Pulmonary artery endothelial cell (primary cell): ENCODE measurements around the gene FOXD1. TPM values are rescaled to one million over a fixed set of nuclear protein-coding genes. Genes with fewer than 3 reads are reported as not detected.

ENCODE experiments used
- DNase-seq: peaks from one replicate; pipeline ENCODE4 v3.0.0-alpha.2; 2011; ENCODE audit warnings: low read depth, low spot score
- total RNA-seq: library from RNA; depleted of rRNA; stranded (reverse); fragments of >200 nt; gene quantifications from 2 replicates; pipeline ENCODE4 v1.2.3, GENCODE V29; 2014

The FOXD1 gene
- total RNA-seq, 1 donor from 2014 or later = 0.20 TPM

DNA sequence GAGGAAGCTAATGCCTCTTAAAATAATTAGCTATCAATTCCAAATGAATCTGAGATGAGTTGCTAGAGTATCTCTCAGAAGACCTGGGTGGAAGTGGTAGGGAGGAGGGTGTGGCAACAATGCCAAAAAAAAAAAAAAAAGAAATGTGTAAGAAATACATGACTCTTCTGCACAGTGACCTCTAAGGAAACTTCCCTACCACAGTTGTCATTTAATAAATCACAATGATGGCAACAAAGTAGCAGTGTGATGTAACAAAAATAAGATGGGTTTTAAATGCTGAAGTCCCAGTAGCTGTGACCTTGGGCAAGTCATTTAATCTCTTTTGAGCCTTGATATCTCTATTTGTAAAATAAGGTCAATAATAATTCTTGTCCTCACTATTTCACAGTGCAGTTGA lies 7.2 kb downstream of the FOXD1 start:
- DNase-seq = no peak

DNA sequence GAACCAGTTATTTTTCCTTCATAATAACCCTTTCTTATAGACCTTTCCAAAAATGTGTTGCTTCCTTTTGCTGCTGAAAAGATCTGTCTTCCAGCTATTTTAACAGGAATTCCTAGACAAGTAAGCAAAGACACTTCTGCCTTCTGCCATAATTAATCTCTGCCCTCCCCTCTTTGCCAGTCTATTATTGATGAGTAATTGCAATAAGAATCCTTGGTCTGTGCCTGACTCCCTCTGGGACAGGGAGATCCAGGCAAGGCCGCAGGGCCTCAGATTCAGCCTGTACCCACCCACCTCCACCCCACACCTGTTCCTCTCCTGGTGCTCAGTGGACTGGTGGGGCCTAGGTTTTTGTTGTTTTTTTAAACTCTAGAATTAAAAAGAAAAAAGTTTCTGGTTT lies 8.3 kb downstream of the FOXD1 start:
- DNase-seq = no peak

- DNase-seq = no peak
These were observed 9.7 kb downstream of the FOXD1 start for GRCh38 chr5:73438645-73439470.

DNA sequence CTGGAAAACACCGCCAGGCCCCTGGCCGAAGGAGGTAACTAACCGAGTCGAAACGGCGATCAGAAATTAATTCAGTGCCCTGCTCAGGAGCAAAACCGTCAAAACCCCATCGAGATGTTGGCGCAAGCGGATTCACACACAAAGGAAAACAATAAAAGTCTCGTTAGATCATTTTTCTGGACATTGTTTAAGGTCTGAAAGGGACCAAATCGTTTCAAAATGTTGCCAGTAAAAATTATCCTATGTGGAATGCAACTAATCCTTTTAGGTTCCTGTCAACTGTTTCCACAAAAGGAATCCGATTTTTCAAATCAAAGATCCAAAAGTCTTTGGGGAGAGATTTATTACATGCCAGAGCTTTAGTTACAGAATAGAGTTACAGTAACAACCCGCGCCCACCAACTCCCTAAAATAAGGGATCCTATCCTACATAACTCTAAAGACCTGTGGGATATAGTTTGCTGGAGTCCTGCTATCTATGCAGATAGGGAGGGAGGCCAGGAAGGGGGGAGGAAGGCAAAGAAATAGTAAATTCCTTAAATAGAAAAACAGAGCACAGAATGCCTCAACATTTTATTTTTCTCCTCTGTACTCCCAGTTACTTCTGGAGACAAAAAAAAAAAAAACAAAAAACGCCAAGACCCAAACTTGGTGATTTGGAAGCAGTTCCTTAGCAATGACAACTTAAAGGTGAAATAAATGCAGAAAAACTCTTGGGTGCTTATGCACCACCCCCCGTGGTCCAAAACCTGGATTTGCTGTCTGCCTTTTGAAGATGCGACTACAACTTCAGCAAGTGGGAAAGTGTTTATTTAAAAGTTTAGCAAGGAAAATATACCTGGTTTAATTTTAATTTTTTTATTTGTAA lies 10.6 kb downstream of the FOXD1 start:
- no peak for DNase-seq

DNA sequence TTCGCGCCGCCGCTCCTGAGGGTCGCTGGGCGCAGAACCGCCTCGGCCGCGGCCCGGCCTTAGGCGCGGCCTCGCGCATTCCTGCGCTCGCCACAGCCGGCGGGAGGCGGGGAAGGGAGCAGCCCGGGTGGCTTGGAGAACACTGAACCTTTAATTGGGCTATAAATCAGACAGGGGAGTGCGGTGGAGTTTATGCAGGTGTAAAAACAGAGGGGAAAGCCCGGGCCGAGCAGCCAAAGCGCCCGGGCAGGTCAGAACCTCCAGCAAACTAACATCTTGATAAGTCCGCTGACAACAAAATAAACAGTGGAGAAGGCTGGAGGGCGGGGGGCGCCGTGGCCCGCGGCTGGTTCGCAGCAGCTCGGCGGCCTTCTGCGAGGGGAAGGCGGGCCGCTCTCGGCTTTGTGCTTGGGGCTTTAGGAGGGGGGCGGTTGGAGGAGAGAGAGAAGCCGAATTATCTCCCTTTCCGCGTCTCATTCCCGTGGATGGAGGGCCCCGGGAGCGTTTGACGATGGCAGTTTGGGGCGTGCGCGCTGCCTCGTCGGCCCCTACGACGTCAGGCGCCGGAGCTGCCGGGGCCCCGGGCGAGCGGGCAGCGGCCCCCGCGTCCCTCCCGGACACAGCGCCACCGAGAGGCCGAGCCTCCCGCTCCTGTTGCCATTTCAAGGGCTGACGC lies 11.3 kb downstream of the FOXD1 start:
- DNase-seq = no peak

DNA sequence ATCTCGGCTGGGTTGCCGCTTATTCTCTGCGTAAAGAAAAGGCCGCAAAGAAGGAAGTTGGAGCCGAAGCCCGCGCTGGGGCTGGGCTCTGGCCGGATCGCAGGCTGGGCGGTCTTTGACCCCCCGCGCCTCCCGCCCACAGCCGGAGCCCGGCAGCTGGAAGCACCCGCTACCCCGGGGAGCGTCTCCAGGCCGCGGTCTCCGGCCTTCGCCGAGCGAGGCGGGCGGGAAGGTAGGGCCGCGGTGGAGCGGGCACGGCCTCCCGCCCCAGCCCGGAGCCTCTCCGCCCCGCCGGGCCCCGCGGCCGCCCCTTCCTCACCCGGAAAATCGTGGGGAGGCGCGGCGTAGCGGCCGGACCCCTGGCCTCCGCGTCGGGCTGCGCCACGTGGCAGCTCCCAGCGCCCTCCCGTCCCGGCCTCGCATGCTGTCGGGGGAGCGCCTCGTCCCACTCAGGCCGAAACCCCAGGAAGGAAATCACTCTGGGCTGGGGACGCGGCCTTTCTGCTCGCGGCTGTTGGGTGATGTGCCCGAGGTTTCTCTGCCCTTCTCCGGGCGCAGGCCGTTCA lies 12.0 kb downstream of the FOXD1 start:
- no peak for DNase-seq

- no peak for DNase-seq
These were observed 12.6 kb downstream of the FOXD1 start for GRCh38 chr5:73435759-73436534.

DNA sequence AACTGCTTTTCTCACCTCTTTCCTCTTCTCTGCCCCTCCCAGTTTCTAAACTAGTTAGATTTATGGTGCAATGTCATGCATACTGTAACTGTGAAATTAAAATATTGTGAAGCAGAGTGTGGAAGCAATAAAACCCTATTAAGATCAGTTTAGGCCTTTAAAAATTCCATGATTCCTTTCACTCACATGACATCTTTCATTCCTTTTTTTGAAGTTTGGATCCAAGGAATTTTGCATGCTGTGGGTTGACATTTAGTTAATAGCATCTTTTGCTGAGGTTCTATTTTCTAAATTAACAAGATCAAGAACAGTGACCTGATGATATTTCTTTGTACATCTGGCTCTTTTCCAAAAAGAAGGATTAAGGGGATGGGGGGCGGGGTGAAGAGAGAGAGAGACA lies 13.7 kb downstream of the FOXD1 start:
- DNase-seq = no peak

DNA sequence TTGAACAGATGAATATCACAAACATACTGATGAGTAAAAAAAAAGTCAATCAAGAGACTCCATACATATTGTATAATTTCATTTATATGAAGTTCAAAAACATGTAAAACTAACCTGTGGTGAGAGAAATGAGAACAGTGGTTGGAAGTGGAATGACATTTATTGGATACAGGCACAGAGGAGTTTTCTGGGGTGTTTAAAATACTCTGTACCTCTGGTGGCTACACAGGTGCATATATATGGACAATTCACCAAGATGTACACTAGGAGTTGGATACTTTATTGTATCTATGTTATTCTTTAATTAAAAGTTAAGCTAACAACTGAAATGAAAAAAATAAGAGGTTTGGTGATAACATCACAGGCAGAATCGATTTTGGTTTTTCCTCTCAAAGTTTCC lies 14.1 kb downstream of the FOXD1 start:
- DNase-seq = no peak

GRCh38 chr5:73433982-73434342 lies 14.6 kb downstream of the FOXD1 start:
- no peak for DNase-seq

DNA sequence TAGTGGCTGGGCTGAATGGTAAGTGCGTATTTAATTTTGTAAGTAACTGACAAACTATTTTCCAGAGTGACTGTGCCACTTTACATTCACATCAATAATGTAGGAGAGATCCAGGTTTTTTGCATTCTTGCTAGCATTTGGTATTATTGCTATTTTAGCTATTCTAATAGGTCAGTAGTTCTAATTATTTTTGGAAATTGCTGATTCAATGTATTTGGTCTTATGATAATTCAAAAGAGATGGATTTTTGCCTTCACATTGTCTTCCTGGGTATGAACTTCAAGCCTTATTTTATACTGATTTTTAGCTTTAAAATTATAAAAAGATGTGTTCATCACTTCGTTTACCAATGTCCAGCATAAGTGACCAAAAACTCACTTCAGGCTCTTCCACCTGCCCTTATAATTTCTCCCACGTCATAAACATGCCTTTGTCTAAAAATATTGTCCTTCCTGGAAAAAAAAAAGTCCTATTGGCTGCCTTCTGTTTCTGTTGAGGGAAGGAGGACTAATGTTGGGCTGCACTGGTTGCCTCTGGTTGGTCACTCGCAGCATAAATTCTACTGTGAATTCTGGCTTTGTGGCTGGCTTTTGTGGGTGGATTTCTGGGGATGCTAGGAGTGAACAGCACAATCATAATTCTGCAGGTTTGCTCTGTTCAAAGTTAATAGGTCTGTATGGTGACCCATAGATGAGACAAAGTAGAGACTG lies 15.2 kb downstream of the FOXD1 start:
- no peak for DNase-seq

DNA sequence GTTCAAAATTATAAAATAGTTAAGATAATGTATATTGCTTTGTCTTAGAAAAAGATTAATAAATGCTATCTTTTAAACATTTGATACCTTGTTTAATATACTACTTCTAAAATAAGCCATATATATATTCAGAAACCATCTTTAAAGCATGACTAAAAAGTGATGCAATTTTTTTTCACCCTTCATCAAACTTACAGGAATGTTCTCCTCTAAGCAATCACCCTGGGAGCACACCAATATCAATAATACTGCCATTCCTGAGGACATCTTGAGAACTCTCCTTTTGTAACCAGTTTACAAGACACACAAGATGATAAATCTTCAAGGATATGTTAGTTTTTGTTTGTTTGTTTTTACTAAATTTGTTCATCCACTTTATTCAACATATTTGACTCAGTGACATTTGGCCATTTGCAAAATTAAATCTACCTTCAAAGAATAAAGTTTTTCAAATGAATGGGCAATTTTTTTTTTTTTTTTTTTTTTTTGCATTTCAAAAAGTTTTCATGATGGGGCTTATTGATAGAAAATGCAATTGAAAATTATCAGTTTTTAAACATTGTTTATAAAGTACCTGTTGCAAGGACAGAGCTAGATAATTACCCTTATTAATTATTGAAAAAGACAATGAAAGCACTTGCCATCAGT lies 17.2 kb downstream of the FOXD1 start:
- DNase-seq = no peak

DNA sequence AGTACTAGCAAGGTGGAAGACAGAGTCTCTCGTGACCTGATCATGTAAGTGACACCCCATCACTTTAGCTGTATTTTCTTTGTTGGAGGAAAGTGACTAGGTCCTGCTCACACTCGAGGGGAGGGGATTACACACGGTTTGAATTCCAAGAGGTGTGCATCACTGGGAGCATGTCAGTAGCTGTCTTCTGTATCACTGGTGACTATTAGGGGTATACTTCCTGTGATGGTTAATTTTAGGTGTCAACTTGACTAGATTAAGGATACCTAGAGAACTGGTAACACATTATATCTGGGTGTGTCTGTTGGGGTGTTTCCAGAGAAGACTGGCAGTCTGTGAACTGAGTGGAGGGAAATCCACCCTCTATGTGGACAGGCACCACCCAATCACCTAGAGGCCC lies 22.5 kb downstream of the FOXD1 start:
- DNase-seq = no peak

DNA sequence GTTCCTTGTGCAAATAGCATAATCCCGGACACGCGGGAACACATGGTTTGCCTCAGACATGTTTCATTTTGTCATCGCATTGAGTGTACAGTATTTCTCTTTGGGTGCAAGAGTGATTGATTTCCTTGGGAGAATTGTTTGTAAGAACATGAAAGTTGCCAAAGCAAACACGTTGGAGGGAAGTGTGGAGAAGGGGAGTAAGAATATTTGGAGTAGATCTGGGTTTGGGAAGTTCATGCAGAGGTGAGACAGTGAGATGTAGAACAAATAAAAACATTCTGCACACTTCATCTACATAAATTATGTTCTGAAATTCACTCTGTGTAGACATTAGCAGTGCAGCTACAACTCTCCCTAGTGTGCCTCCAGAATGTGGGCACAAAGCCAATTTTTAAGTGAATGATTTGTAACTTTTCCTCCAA lies 24.0 kb downstream of the FOXD1 start:
- no peak for DNase-seq

DNA sequence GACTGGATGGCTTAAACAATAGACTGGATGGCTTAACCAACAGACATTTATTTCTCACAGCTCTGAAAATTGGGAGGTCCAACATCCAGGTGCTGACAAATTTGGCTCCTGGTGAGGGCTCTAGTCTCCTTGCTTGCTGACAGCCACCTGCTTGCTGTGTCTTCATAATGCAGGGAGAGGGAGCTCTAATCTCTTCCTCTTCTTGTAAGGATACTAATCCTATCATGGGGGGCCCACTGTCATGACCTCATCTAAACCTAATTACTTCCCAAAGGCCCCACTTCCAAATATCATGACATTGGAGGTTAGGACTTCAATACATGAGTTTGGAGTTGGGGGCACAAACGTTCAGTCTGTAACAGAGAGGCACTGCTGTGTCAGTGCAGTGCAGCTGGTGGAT lies 26.4 kb downstream of the FOXD1 start:
- DNase-seq = no peak

- no peak for DNase-seq
These were observed 27.9 kb downstream of the FOXD1 start for GRCh38 chr5:73420666-73421065.

DNA sequence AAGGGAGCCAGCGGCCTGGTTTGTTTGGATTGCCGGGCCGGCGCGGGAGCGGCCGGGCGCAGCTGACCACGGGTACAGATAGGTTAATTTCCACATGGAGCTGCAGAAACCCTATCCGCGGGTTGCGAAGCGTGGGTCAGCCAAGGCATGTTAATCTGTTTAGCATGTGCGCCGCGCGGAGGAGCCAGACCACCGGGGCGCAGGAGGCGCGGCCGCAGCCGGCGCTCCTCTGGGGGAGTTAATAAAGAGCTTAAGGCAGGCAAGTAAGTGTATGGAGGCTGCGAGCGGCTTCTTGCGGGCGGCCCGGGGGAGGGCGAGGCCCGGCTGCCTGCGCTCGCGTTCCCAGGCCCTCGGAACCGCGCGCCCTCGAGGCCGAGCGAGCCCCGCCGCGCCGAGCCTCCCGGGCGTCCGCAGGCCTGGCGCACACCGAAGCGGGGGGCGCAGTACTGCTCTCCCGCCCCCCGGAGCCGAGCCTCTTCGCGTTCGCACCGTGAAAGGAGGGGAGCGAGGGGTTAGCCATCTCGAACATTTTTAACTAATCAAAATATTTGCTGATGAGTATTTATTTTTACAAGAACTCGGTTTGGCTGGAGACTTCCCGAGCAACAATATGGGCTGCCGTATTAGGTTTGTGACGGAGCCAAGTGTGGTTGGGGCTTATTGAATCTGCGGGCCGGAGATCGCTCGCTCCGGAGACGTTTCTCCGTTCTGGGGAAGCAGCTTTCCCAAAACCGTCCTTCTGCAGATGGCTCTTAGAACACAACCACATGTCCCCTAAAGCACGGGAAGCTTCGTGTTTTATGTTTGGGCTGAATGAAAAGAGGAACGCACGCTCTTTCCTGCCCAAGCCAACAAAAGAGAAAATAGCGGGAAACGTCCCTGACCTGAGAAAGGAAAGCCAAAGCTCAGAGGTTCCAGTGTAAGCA lies 28.8 kb downstream of the FOXD1 start:
- DNase-seq = no peak

GRCh38 chr5:73419117-73419464 lies 29.5 kb downstream of the FOXD1 start:
- no peak for DNase-seq

- DNase-seq = no peak
These were observed 30.3 kb downstream of the FOXD1 start for GRCh38 chr5:73418244-73418691.
